Activated T-helper 9 cell treated with anti-CD3 and anti-CD28 coated beads, Interleukin-2, amount 50 U/mL, for 16 hours (primary cell): ENCODE measurements around the gene RGS3.
"Not testable (repeated sequence)": the region's sequence is repeated elsewhere in the genome, so short reads cannot be mapped to it uniquely, and the experiment has no call there.

Experiments
- DNase-seq: peaks from one replicate; pipeline ENCODE4 v3.0.0-alpha.2; 2020; ENCODE audit warnings: low read depth

Gene RGS3

GRCh38 chr9:113488490-113488889, 25.0 kb downstream of the RGS3 start:
- no peak for DNase-seq

DNA sequence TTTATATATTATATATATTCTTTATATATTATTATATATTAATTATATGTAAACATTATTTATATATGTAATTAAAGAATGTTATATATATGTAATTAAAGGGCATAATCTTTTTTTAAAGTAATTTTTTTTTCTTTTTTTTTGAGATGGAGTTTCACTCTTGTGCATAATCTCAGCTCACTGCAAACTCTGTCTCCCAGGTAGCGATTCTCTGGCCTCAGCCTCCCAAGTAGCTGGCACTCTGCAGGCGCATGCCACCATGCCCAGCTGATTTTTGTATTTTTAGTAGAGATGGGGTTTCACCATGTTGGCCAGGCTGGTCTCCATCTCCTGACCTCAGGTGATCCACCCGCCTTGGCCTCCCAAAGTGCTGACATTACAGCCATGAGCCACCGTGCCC, 27.6 kb downstream of the RGS3 start:
- not testable (repeated sequence) for DNase-seq

- DNase-seq, result no peak
These were observed 29.0 kb downstream of the RGS3 start for GRCh38 chr9:113492343-113493202.

- DNase-seq, result no peak
These were observed 29.6 kb downstream of the RGS3 start for GRCh38 chr9:113493203-113493520.

- DNase-seq, result no peak
These were observed 32.0 kb downstream of the RGS3 start for GRCh38 chr9:113495526-113495925.

DNA sequence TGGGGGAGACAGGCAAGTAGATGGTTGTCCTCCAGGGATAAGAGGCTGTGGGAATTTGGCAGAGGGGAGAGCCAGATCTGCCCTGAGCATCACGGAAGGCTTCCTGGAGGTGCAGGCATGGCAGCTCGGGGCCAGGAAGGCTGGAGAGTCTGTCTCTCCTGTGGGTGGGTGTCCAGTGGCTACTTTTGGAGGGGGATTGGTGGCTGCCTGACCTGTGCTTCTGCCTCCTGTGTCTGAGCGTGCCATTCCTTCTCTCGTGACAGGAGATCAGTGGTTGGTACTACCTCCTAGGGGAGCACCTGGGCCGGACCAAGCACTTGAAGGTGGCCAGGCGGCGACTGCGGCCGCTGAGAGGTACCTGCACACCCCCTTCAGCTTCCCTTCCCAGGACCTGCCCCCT, 33.5 kb downstream of the RGS3 start:
- DNase-seq, result no peak

GRCh38 chr9:113499153-113499875, 35.8 kb downstream of the RGS3 start:
- DNase-seq, result no peak

GRCh38 chr9:113499876-113500497, 36.5 kb downstream of the RGS3 start:
- DNase-seq, result no peak

- no peak for DNase-seq
These were observed 37.7 kb downstream of the RGS3 start for GRCh38 chr9:113501129-113501686.

DNA sequence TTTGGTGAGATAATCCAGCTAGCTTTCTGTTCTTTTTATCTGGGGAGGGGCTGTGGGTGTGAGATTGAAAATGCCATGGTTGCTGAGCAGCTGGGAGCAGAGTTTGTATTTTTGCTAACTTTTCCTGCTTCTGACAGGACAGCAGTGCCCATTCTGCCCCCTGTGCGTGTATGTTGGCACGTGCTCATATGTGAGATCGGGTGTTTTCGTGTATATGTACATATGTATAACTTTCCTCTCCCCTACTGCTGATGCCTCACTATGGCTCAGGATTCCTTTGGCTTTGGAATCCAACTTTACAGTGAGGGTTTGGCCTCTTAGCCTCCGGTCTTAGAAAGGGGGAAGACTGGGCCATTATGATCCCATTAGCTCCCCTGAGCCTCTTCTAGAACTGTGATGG, 38.3 kb downstream of the RGS3 start:
- no peak for DNase-seq

- DNase-seq, result no peak
These were observed 39.0 kb downstream of the RGS3 start for GRCh38 chr9:113502427-113503034.

DNA sequence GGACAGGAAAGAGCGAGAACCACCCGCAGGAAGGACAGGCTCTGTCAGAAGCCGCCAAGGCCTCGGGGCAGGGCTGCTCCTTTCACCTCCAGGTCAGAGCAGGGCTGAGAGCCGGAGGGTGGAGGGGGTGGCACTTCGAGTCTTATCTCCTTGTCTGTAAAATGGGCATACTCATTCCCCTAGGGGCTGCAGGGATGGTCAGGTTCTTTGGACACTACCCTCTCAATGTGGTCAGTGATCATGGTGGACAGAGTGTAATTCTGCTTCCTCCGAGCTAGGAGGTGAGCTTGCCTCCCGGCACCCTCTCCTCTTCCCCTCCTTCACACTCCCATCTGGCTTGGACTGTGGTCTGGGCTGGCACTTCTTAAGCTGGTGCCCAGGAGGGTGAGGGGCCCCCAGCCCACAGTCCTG, 39.6 kb downstream of the RGS3 start:
- DNase-seq, result no peak

DNA sequence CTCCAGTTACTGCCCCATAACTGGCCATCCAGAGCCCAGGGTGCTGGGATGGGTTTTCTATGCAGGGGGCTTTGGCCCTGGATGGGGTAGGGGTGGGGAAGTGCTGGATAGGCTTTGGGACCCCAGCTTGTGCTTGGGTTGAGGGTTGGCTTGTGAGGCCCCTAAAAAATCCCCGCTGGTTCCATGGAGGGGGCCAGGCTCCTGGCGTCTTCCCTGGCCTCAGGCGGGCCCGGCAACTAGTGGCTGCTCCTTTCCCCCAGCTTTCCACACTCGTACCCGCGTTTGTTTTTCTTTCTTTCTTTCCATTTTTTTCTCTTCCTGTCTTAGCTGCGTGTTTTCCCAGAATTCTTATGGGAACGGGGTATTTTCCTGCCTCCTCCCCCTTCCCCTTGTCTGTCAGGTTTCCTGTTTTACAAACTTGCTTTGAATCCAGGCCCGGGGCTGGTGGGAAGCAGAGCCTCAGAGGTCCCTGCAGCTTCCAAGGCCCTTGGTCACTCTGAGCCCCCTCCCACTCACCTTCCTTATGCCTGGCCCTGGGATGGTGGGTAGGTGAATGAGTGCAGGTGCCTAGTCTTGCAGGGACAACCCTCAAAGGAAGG, 40.2 kb downstream of the RGS3 start:
- DNase-seq, result no peak

DNA sequence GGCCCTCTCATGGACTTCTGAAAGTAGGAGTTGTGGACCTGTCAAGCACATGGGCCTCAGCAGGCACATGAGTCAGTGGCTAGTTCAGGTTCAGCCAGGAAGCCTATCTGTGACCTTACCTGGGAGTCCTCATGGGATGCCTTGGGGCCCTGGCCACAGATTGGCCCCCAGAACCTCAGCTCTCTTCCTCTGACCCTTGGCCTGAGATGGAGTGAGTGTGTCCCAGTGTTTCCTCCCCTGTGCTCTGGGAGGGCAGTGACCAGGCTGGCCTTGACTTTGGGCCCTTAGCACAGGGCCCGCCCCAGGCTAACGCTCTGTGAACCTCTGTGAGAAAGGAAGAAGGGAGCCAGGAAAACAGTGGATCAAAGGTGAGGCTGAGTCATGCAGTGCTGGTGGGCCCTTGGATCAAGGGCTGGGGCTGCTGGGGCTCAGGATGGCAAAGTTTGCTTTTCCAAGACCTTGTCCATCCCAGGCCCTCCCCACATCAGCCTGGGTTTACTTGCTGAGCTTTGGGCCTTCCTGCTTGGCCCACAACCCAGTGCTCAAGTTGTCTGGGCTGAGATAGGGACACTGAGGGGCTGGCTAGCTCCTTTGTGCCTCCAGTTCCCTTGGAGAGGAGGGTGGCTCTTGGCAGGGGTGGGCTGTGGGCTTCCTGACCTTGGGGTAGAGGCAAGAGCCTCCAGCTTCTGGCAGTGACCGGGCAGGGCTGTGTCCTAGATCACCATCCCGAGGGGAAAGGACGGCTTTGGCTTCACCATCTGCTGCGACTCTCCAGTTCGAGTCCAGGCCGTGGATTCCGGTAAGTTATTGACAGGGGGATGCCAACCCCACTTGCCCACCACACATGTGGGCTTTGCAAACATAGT, 41.4 kb downstream of the RGS3 start:
- no peak for DNase-seq

DNA sequence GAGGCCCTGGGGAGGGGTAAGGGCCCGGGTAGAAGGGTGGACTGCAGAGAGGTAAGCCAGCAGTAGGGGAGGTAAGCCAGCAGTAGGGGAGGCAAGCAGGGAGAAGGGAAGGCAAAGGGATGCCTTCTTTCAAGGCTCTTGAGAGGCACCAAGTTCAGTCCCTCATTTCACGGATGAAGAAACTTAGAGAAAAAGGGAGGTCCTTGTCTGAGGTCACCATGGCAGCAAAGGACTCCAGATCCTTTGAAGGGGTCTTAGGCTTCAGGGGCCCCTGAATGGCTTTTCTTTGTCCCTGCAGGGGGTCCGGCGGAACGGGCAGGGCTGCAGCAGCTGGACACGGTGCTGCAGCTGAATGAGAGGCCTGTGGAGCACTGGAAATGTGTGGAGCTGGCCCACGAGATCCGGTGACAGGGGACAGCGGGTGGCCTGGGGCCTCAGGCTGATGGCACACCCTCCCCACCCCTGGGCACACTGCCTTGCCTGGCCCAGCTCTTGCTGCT, 42.6 kb downstream of the RGS3 start:
- no peak for DNase-seq

- DNase-seq, result no peak
These were observed 43.7 kb downstream of the RGS3 start for GRCh38 chr9:113507256-113507655.

DNA sequence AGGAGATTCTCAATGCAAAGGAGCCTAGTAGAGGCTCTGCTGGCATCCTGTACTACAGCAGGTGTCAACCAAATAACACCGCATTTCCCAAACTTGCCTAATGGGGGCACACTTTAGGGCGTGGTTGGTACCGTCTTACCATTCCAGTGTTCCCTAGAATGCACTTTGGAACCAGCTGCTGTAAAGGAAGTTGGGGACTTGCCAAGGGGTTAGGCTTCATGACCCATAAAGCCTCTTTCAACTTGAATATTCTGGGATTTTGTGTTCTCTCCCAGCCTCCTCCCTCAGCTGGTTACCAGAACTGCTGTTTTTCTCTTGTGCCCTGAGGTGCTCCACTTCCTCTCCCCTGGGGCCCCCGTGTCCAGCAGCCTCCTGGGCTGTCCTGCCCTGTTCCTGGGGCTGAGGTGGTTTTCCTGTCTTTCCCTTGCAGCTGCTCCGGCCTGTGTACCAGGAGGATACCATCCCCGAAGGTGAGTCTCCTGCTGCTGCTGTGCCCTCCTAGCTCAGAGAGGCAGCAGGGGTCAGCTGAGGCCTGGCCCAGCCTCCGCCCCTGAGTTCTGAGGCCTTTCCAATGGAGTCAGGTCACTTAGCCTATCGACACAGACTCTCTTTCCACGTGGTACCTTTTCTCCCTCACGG, 44.7 kb downstream of the RGS3 start:
- DNase-seq, result no peak

- DNase-seq, result no peak
These were observed 45.9 kb downstream of the RGS3 start for GRCh38 chr9:113509463-113509862.

DNA sequence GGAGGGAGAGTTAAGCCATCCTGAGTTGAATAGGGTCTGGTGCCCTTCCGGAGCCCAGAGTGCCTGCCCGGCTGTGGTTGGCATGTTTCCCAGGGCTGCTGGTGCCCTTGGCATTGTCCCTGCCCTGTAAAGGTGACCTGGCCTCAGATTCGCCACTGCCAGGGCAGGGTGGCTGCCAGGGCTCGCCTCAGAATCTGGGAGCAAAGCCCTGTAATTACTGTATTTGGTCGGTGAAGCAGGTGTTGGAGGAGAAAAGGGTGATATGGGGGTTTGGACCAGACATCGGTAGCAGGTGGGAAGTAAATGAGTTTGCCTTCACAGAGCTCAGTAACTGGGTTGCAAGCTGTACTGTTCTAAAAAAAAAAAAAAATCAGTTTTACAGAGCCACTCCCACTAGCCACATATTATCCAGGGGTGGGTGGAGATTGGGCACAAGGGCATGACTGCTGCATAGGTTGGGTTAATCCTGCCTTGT, 47.6 kb downstream of the RGS3 start:
- no peak for DNase-seq
